Fibroblast of lung (primary cell): Measurements from ENCODE around the gene GUCA2B.

Experiments
- CTCF ChIP-seq, 2 donors: IDR thresholded peaks in 1 of 2; conservative IDR thresholded peaks in 1 of 2; 1 replicate in 1 of 2; 2 replicates in 1 of 2; pipeline ENCODE4 v1.5.1; 2011 to 2012; ENCODE audit warnings: low read length in 2 of 2, control low read depth in 1 of 2, inconsistent platforms in 1 of 2, low read depth in 1 of 2, mild to moderate bottlenecking in 1 of 2
- EZH2 ChIP-seq: IDR thresholded peaks from 2 replicates; pipeline ENCODE4 v1.5.1; 2012; ENCODE audit warnings: low read length, control low read depth, mild to moderate bottlenecking; ENCODE audit errors: missing control alignments

- TF ChIP-seq CTCF (conservative IDR thresholded peaks at IDR 0.05 in 1 of 2, IDR thresholded peaks at IDR 0.05 in 1 of 2; ENCODE audit: low read depth in 1 of 2, low read length in 2 of 2) (peak; percentile 89 to 98), EZH2 (no peak)
Measured at GRCh38 chr1:42173155-42173933, 20.1 kb downstream of the GUCA2B start.
